Chondrocyte (in vitro differentiated cells): ENCODE data around the gene SELPLG. TPM values are rescaled to one million over a fixed set of nuclear protein-coding genes. Genes with fewer than 3 reads are reported as not detected.
"Not testable (repeated sequence)": the region's sequence is repeated elsewhere in the genome, so short reads cannot be mapped to it uniquely, and the experiment has no call there.

Source experiments
- DNase-seq: peaks from one replicate; pipeline ENCODE4 v3.0.0; 2021; ENCODE audit warnings: mixed read lengths, low spot score
- H3K27ac Mint-ChIP-seq: one replicate; pipeline ENCODE4 v1.8.0; 2021; ENCODE audit warnings: mild to moderate bottlenecking, moderate library complexity, mixed read lengths; ENCODE audit not compliant: unreplicated experiment
- H3K27me3 Mint-ChIP-seq: 2 replicates; pipeline ENCODE4 v1.8.0; 2021; ENCODE audit warnings: low read depth, mixed read lengths
- H3K36me3 Mint-ChIP-seq: 2 replicates; pipeline ENCODE4 v1.8.0; 2021; ENCODE audit warnings: low read depth, mixed read lengths
- H3K4me1 Mint-ChIP-seq: 2 replicates; pipeline ENCODE4 v1.8.0; 2021; ENCODE audit warnings: low read depth, mild to moderate bottlenecking, mixed read lengths
- H3K4me3 Mint-ChIP-seq: one replicate; pipeline ENCODE4 v1.8.0; 2021; ENCODE audit warnings: mild to moderate bottlenecking, moderate library complexity, mixed read lengths; ENCODE audit not compliant: unreplicated experiment
- H3K9me3 Mint-ChIP-seq: 2 replicates; pipeline ENCODE4 v1.8.0; 2021; ENCODE audit warnings: low read depth, mixed read lengths
- total RNA-seq: library from RNA; stranded (reverse); gene quantifications from 3 replicates; pipeline ENCODE4 v1.2.1, GENCODE V29; 2021
- TF ChIP-seq, protein P1 (sequence below): fragments of 200-600 bp; sonication (generic); IDR thresholded peaks from 2 replicates; pipeline ENCODE4 v1.5.0; 2021; ENCODE audit warnings: antibody characterized with exemption, mild to moderate bottlenecking, moderate library complexity

The SELPLG gene
- total RNA-seq, 1 donor from 2014 or later = 3.2 TPM

GRCh38 chr12:108637222-108637971 lies 3.7 kb upstream of the SELPLG start:
- Mint-ChIP-seq H3K36me3 (peaks cover 14% of the 10 kb centered on the region), H3K4me1 (peaks cover 49% of the 10 kb centered on the region), H3K27ac (no peak overlapping the region), H3K27me3 (no peaks in the 10 kb centered on the region), H3K4me3 (no peak overlapping the region), H3K9me3 (no peaks in the 10 kb centered on the region)
- TF ChIP-seq, protein P1, sequence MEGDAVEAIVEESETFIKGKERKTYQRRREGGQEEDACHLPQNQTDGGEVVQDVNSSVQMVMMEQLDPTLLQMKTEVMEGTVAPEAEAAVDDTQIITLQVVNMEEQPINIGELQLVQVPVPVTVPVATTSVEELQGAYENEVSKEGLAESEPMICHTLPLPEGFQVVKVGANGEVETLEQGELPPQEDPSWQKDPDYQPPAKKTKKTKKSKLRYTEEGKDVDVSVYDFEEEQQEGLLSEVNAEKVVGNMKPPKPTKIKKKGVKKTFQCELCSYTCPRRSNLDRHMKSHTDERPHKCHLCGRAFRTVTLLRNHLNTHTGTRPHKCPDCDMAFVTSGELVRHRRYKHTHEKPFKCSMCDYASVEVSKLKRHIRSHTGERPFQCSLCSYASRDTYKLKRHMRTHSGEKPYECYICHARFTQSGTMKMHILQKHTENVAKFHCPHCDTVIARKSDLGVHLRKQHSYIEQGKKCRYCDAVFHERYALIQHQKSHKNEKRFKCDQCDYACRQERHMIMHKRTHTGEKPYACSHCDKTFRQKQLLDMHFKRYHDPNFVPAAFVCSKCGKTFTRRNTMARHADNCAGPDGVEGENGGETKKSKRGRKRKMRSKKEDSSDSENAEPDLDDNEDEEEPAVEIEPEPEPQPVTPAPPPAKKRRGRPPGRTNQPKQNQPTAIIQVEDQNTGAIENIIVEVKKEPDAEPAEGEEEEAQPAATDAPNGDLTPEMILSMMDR = no peak
- no peak for DNase-seq

- no peaks in the 10 kb centered on the region for H3K9me3 Mint-ChIP-seq
- H3K36me3 Mint-ChIP-seq = peaks cover 7% of the 10 kb centered on the region
- H3K4me1 Mint-ChIP-seq = peaks cover 46% of the 10 kb centered on the region
- TF ChIP-seq, protein P1 = no peak
- no peaks in the 10 kb centered on the region for H3K27me3 Mint-ChIP-seq
- H3K27ac Mint-ChIP-seq = no peak overlapping the region
- DNase-seq = no peak
- no peak overlapping the region for H3K4me3 Mint-ChIP-seq
Measured at GRCh38 chr12:108635997-108636808, 2.5 kb upstream of the SELPLG start.

GRCh38 chr12:108635201-108635996 lies 1.7 kb upstream of the SELPLG start:
- Mint-ChIP-seq H3K36me3 (peaks cover 5% of the 10 kb centered on the region), H3K4me1 (peaks cover 47% of the 10 kb centered on the region), H3K27me3 (no peaks in the 10 kb centered on the region), H3K9me3 (no peaks in the 10 kb centered on the region), H3K27ac (no peak overlapping the region), H3K4me3 (no peak overlapping the region)
- TF ChIP-seq, protein P1 = no peak
- DNase-seq = no peak

- H3K9me3 Mint-ChIP-seq = no peaks in the 10 kb centered on the region
- no peak overlapping the region for H3K27ac Mint-ChIP-seq
- H3K4me3 Mint-ChIP-seq = no peak overlapping the region
- DNase-seq = no peak
- H3K27me3 Mint-ChIP-seq = no peaks in the 10 kb centered on the region
- peaks cover 2% of the 10 kb centered on the region for H3K36me3 Mint-ChIP-seq
- H3K4me1 Mint-ChIP-seq = peaks cover 51% of the 10 kb centered on the region
- TF ChIP-seq, protein P1 = no peak
Measured at GRCh38 chr12:108634341-108634751, 652 bp upstream of the SELPLG start.

- no peak overlapping the region for H3K27ac Mint-ChIP-seq
- peaks cover 49% of the 10 kb centered on the region for H3K4me1 Mint-ChIP-seq
- H3K27me3 Mint-ChIP-seq = no peaks in the 10 kb centered on the region
Measured at GRCh38 chr12:108633081-108633533, 587 bp downstream of the SELPLG start.

GRCh38 chr12:108631261-108631660 lies 2.4 kb downstream of the SELPLG start:
- not testable (repeated sequence) for H3K27ac Mint-ChIP-seq, H3K4me3 Mint-ChIP-seq, H3K9me3 Mint-ChIP-seq, H3K27me3 Mint-ChIP-seq, H3K36me3 Mint-ChIP-seq, DNase-seq
- H3K4me1 Mint-ChIP-seq = peaks cover 47% of the 10 kb centered on the region

More at GRCh38 chr12:108633081-108633533, 587 bp downstream of the SELPLG start:
- no peak for DNase-seq
- no peak overlapping the region for H3K4me3 Mint-ChIP-seq
- H3K9me3 Mint-ChIP-seq = no peaks in the 10 kb centered on the region
- TF ChIP-seq, protein P1 = no peak
- H3K36me3 Mint-ChIP-seq = no peaks in the 10 kb centered on the region
